SK-N-DZ (cell line): ENCODE results near the gene TRIOBP.

Experiments used
- DNase-seq: peaks from one replicate; pipeline ENCODE4 v3.0.0-alpha.2; 2015; ENCODE audit warnings: low spot score

Gene TRIOBP

DNA sequence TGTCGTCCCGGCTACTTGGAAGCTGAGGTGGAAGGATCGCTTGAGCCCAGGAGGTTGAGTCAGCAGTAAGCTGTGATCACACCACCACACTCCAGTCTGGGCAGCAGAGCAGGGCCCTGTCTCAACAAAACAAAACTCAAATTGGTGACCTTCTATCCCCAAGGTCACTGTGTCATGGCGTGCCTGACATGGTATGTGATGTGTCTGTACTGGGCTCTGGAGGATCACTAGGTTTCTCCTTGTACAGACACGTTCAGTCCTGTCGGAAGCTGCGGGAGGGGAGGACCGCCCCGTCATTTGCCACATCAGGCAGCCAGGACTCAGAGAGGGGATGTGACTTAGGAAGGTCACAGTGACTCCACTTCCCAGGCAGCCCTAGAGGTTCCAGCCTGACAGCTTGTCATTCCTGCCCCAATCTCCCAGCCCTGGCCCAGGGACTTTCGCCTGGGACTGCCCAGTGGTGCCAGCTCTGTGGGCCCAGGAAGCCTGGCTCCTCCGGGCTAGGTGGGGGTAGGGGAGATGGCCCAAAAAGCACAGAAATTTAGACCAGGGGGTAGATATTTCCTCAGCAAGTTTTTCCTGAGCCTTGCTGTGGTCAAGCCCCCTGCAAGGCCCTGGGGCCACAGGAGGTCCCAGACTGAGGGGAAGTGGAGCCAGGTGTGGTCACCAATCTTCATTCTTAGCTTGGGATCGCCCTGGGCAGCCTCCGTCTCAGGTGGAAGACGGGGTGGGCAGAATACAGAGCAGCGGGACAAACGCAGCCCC, 53.2 kb downstream of the TRIOBP start:
- DNase-seq, result no peak

- DNase-seq, result no peak
These were observed 53.8 kb downstream of the TRIOBP start for GRCh38 chr22:37750596-37751162.

DNA sequence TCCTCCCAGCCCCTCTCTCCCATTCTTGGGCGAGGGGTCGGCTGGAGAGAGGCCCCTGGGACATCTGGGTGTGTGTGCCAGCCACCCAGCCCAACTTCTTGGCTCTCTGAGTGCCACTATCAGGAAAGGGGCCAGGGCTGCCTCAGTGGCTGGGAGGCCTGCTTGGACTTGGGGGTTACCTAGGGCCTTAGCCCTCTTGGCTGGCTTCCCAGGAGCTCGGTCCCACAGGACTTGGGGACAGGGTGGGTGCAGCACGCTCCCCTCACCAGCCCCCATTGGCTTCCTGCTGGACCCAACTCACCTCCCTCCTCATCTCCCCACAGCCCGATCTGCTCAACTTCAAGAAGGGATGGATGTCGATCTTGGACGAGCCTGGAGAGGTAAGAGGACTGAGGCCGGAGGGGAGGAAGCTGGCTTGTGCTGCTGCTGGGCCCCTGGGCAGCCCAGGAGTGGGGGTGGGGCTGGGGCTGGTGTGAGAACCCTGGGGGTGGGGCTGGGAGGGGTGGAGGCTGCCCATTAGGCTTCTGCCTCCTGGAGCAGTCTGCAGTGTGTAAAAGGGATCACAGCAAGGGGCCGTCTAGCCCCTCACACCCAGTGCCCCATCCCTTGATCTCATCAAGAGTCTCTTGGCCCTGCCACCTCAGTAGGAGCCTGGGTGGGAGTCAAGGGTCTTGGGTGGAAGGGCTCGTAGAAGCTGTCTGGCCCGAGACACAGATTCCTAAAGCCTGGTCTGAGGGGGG, 54.8 kb downstream of the TRIOBP start:
- no peak for DNase-seq

DNA sequence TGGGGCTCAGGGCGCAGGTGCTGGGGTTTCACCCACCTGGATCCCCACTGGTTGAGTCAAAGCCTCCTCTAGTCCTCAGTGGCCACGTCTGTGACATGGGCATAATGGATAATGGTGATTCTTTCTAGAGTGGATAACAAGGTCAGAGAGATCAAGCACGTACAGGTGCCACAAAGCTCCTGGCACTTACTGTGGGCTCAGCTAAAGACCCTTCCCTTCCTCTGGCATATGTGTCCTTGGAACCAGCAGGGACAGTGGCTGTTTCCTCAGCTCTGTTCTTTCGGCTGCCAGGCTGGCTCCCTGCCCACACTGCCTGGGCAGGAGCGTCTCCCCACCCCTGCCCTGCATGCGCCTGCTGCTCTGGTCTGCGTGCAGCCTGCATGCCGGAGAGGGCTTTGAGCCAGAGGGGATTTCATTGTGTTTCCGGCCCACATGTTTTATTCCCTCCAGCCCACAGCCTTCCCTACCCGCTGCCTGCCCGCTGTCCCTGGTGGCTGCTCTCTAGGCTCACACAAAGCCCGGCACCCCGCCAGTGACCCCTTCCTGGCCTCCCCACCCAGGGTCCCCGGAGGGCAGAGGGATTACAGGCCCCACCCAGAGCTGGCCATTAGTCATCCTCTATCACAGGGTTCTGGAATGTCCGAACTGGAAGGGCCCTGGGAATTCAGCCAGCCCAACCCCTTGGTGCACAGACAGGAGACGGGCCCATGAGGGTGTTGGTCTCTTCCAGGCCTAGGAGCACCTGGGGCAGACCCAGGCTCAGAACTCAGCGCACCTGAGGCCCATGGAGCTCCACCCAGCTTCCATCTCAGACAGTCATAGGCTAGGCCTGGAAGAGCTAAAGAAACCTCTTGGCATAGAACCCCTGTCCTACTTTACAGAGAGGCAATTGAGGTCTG, 55.6 kb downstream of the TRIOBP start:
- no peak for DNase-seq

GRCh38 chr22:37753746-37754145, 56.9 kb downstream of the TRIOBP start:
- DNase-seq, result no peak

DNA sequence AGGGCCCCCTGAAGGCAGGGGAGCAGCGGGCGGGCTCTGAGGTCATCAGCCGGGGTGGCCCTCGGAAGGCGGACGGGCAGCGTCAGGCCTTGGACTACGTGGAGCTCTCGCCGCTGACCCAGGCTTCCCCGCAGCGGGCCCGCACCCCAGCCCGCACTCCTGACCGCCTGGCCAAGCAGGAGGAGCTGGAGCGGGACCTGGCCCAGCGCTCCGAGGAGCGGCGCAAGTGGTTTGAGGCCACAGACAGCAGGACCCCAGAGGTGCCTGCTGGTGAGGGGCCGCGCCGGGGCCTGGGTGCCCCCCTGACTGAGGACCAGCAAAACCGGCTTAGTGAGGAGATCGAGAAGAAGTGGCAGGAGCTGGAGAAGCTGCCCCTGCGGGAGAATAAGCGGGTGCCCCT, 60.8 kb downstream of the TRIOBP start:
- no peak for DNase-seq

- no peak for DNase-seq
These were observed 61.8 kb downstream of the TRIOBP start for GRCh38 chr22:37758694-37759093.

DNA sequence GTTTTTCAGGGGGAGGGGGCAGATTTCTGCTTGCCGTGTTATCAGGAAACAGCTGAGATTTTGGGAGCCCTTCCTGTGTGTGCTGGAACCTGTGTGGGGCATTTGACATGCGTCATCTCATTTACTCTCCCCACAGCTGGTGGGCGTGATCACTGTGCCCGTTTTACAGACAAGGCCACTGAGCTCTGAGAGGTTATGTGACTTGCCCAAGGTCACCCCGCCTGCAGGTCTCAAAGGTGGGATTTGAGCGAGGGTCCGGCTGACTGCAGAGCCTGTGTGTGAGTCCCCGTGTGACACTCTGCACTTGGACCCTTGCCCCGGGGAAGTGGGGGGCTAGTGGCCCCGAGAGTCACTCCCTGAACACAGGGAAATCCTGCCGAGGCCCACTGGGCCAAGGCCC, 62.4 kb downstream of the TRIOBP start:
- DNase-seq, result no peak

GRCh38 chr22:37760152-37760551, 63.3 kb downstream of the TRIOBP start:
- DNase-seq, result no peak

- DNase-seq, result no peak
These were observed 65.6 kb downstream of the TRIOBP start for GRCh38 chr22:37762389-37762836.

DNA sequence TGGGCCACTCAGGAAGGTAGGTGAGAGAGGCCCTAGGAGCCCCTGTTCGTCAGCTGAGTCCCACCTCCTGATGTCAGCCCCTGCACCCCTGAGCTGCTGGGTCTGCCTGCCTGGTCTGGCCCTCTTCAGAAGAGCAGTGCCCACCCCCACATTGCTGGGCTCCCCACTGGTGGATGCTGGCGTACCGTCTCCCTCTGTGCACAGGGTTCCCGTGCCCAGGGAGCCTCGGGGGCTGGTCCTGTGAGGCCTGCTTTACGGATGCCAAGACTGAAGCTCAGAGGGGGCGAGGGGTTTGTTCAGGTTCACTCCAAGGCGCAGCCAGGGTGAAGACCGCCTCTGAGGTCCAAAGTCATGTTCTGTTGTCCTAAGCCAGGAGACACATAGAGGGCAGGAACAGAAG, 66.2 kb downstream of the TRIOBP start:
- no peak for DNase-seq

- no peak for DNase-seq
These were observed 66.8 kb downstream of the TRIOBP start for GRCh38 chr22:37763652-37764051.

GRCh38 chr22:37764622-37765021, 67.8 kb downstream of the TRIOBP start:
- DNase-seq, result no peak

DNA sequence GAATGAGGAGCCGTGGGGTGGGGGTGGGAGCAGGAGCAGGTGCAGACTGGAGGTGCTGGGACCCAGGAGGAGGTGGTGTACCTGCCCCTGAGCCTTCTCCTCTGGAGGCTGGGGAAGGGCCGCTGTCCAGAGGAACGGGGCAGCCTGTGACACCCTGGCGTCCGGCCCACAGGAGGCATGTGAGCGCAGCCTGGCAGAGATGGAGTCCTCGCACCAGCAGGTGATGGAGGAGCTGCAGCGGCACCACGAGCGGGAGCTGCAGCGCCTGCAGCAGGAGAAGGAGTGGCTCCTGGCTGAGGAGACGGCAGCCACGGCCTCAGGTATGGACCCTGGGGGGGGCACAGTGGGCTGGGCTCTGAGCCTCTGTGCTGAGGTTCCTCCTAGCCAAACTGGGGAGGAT, 68.7 kb downstream of the TRIOBP start:
- DNase-seq, result no peak

GRCh38 chr22:37765953-37766576, 69.2 kb downstream of the TRIOBP start:
- DNase-seq, result no peak

DNA sequence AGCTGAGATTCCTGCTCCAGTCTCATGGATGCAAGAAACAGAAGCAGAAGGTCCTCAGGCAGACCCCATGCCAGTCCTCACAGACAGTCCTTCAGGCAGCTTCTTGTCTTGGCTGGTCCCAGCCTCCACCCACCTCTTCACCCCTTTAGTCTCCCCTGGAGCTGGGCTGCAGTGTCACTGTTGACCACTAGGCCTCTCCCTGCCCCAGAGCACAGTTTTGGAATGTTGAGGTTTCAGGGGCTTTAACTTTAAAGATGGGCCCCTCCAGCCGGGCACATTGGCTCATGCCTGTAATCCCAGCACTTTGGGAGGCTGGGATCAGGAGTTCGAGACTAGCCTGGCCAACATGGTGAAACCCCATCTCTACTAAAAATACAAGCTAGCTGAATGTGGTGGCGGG, 71.4 kb downstream of the TRIOBP start:
- DNase-seq, result no peak

DNA sequence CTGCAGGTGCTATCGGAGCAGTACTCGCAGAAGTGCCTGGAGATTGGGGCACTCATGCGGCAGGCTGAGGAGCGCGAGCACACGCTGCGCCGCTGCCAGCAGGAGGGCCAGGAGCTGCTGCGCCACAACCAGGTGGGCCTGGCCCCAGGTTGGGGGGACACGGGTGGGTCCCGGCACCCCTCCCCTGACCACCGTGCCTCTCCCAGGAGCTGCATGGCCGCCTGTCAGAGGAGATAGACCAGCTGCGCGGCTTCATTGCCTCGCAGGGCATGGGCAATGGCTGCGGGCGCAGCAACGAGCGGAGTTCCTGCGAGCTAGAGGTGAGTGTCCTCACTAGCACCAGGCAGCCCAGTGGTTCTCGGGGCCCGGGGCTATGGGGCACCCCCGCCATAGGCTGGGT, 72.2 kb downstream of the TRIOBP start:
- no peak for DNase-seq

DNA sequence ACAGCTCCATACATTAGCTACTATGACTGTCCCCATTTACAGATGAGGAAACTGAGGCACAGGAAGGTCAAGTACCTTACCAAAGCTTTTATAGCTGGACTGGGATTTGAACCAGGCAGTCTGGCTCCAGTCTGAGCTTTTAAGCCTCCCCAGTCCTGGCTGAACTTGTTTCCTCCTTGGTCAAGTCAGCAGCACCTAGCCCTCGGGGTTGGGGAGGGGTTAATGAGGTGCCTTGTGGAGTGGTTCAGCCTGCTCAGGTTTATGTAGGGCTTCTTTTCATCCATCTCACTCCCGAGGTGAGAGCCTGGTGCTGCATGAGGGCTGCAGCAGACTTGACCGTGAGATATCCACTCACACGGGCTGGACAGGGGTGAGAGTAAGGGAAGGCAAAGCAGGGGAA, 74.2 kb downstream of the TRIOBP start:
- DNase-seq, result no peak

GRCh38 chr22:37771702-37772427, 75.0 kb downstream of the TRIOBP start:
- no peak for DNase-seq

GRCh38 chr22:37774728-37775127, 77.9 kb downstream of the TRIOBP start:
- no peak for DNase-seq
